Measurements from ENCODE around the gene COX15.
"Not testable (repeated sequence)": the region's sequence is repeated elsewhere in the genome, so short reads cannot be mapped to it uniquely, and the experiment has no call there.

Gene COX15

GRCh38 chr10:99740933-99741559, 9.1 kb upstream of the COX15 start:
- DNase-seq (ENCODE audit: low read depth in 2 of 2), result no peak

GRCh38 chr10:99740260-99740659, 8.3 kb upstream of the COX15 start:
- no peak for DNase-seq (ENCODE audit: low read depth in 2 of 2)

GRCh38 chr10:99734111-99734510, 2.2 kb upstream of the COX15 start:
- not testable (repeated sequence) for DNase-seq (ENCODE audit: low read depth in 2 of 2)

- no peak for DNase-seq (ENCODE audit: low read depth in 2 of 2)
Measured at GRCh38 chr10:99733366-99733765, 1.4 kb upstream of the COX15 start.

GRCh38 chr10:99731306-99732032, 458 bp downstream of the COX15 start:
- DNase-seq (ENCODE audit: low read depth in 2 of 2), result no peak

- DNase-seq (ENCODE audit: low read depth in 2 of 2), result no peak
Measured at GRCh38 chr10:99730026-99730425, 1.9 kb downstream of the COX15 start.

- DNase-seq (ENCODE audit: low read depth in 2 of 2), result no peak
Measured at GRCh38 chr10:99720387-99720786, 11.5 kb downstream of the COX15 start.

- no peak for DNase-seq (ENCODE audit: low read depth in 2 of 2)
Measured at GRCh38 chr10:99714446-99714845, 17.5 kb downstream of the COX15 start.

GRCh38 chr10:99711129-99711719, 20.7 kb downstream of the COX15 start:
- no peak for DNase-seq (ENCODE audit: low read depth in 2 of 2)

GRCh38 chr10:99709480-99710229, 22.3 kb downstream of the COX15 start:
- DNase-seq (ENCODE audit: low read depth in 2 of 2), result no peak

GRCh38 chr10:99708428-99709012, 23.4 kb downstream of the COX15 start:
- no peak for DNase-seq (ENCODE audit: low read depth in 2 of 2)

GRCh38 chr10:99700649-99701048, 31.3 kb downstream of the COX15 start:
- no peak for DNase-seq (ENCODE audit: low read depth in 2 of 2)

GRCh38 chr10:99698504-99699080, 33.3 kb downstream of the COX15 start:
- DNase-seq (ENCODE audit: low read depth in 2 of 2), result no peak

- no peak for DNase-seq (ENCODE audit: low read depth in 2 of 2)
Measured at GRCh38 chr10:99695761-99696160, 36.2 kb downstream of the COX15 start.

- no peak for DNase-seq (ENCODE audit: low read depth in 2 of 2)
Measured at GRCh38 chr10:99693933-99694583, 37.9 kb downstream of the COX15 start.

GRCh38 chr10:99689461-99689860, 42.5 kb downstream of the COX15 start:
- DNase-seq (ENCODE audit: low read depth in 2 of 2), result no peak

GRCh38 chr10:99685597-99685967, 46.3 kb downstream of the COX15 start:
- no peak for DNase-seq (ENCODE audit: low read depth in 2 of 2)

GRCh38 chr10:99682752-99683151, 49.2 kb downstream of the COX15 start:
- DNase-seq (ENCODE audit: low read depth in 2 of 2), result no peak
